Prostate gland (tissue), 2 donors: Measurements from ENCODE around the gene SYNPR. TPM values are rescaled to one million over a fixed set of nuclear protein-coding genes. Genes with fewer than 3 reads are reported as not detected.
A peak's percentile ranks its signal among the peaks of the same experiment; 100 is the strongest.

Experiments used
- DNase-seq: peaks from one replicate; pipeline ENCODE4 v3.0.0-alpha.2; 2019; ENCODE audit warnings: low spot score
- H3K27ac ChIP-seq, 2 donors: fragments of 200-600 bp; sonication (generic); 2 replicates each; pipeline ENCODE4 v1.5.1; 2017 to 2019
- H3K27me3 ChIP-seq: fragments of 200-600 bp; sonication (generic); replicated peaks from 2 replicates; pipeline ENCODE4 v1.5.1; 2019; ENCODE audit not compliant: insufficient read depth
- H3K36me3 ChIP-seq, 2 donors: fragments of 200-600 bp; sonication (generic); 1 replicate in 1 of 2; 2 replicates in 1 of 2; pipeline versions ENCODE4 v1.5.1 to v1.8.1; 2017 to 2019
- H3K4me1 ChIP-seq: fragments of 200-600 bp; sonication (generic); replicated peaks from 2 replicates; pipeline ENCODE4 v1.5.1; 2019
- H3K4me3 ChIP-seq, 2 donors: fragments of 200-600 bp; sonication (generic); 2 replicates each; pipeline ENCODE4 v1.5.1; 2017 to 2019
- H3K9me3 ChIP-seq: fragments of 200-600 bp; sonication (generic); 2 replicates; pipeline ENCODE4 v1.5.1; 2017
- POLR2A ChIP-seq: fragments of 450-650 bp; IDR thresholded peaks from one replicate; pipeline ENCODE4 v1.6.1; 2016; ENCODE audit warnings: antibody characterized with exemption, mild to moderate bottlenecking
- POLR2AphosphoS5 ChIP-seq: sonication (generic); formaldehyde crosslinking; IDR thresholded peaks from one replicate; pipeline ENCODE4 v1.6.1; 2017; ENCODE audit warnings: antibody characterized with exemption
- WGBS: methylation state at CpG from one replicate; pipeline ENCODE4 v1.1.5; 2018; 5-methylcytosine and 5-hydroxymethylcytosine counted together
- intact Hi-C: fragments of 100-400 bp; cut with DNase I; formaldehyde crosslinking; loops from one replicate; pipeline ENCODE4 v1.14.2; 2022
- total RNA-seq, 2 donors: library from RNA; depleted of rRNA; stranded (reverse); fragments of >200 nt; gene quantifications; one replicate each; pipeline ENCODE4 v1.1.0, GENCODE V29; 2016
- TF ChIP-seq, protein P1 (sequence below), 4 experiments: fragments of 200-600 bp in 2 of 4; fragments of 450-650 bp in 2 of 4; sonication (generic) in 2 of 4; IDR thresholded peaks; 1 replicate in 3 of 4; 2 replicates in 1 of 4; pipeline ENCODE4 v1.5.1; 2016 to 2019; ENCODE audit warnings: antibody characterized with exemption in 4 of 4, mild to moderate bottlenecking in 2 of 4, moderate library complexity in 2 of 4

SYNPR gene
- total RNA-seq, 2 donors from 2014 or later, result not detected

GRCh38 chr3:63565220-63565619 is 287.1 kb downstream of the SYNPR start:
- TF ChIP-seq POLR2AphosphoS5 (no peak), POLR2A (no peak)
- TF ChIP-seq, protein P1, sequence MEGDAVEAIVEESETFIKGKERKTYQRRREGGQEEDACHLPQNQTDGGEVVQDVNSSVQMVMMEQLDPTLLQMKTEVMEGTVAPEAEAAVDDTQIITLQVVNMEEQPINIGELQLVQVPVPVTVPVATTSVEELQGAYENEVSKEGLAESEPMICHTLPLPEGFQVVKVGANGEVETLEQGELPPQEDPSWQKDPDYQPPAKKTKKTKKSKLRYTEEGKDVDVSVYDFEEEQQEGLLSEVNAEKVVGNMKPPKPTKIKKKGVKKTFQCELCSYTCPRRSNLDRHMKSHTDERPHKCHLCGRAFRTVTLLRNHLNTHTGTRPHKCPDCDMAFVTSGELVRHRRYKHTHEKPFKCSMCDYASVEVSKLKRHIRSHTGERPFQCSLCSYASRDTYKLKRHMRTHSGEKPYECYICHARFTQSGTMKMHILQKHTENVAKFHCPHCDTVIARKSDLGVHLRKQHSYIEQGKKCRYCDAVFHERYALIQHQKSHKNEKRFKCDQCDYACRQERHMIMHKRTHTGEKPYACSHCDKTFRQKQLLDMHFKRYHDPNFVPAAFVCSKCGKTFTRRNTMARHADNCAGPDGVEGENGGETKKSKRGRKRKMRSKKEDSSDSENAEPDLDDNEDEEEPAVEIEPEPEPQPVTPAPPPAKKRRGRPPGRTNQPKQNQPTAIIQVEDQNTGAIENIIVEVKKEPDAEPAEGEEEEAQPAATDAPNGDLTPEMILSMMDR (IDR thresholded peaks at IDR 0.05), result no peak
- no peaks in the 10 kb centered on the region for H3K4me1 ChIP-seq
- no peak overlapping the region for H3K4me3 ChIP-seq
- no peak for DNase-seq
- H3K27me3 ChIP-seq, result no peaks in the 10 kb centered on the region
- intact Hi-C loops, result no loop called here
- H3K27ac ChIP-seq, result no peak overlapping the region
- H3K36me3 ChIP-seq, result no peaks in the 10 kb centered on the region
- no peaks in the 10 kb centered on the region for H3K9me3 ChIP-seq
- 88% methylated on average over 6 of the region's 6 CpGs for WGBS

DNA sequence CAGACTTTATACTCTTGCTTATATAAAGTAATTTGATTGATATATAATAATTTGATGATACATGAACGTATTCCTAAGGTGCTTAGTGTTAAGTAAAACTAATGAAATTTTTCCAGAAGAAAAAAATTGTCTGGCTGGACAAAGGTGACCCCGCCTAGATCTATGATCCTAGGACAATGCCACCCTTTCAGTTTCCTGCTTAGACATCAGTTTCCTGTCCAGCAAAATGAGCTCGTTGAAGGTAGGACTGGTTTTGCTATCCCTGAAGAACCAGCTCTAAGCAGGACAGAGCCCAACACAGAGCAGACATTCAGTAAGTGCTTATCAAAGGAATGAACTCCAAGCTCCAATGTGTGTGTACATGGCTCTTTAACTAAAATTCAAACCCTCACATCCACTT is 293.6 kb downstream of the SYNPR start:
- Histone ChIP-seq H3K27ac (no peak overlapping the region), H3K36me3 (no peaks in the 10 kb centered on the region), H3K27me3 (no peaks in the 10 kb centered on the region), H3K4me3 (no peak overlapping the region), H3K4me1 (no peaks in the 10 kb centered on the region), H3K9me3 (no peaks in the 10 kb centered on the region)
- DNase-seq, result no peak
- TF ChIP-seq POLR2AphosphoS5 (no peak), POLR2A (no peak)
- TF ChIP-seq, protein P1 (IDR thresholded peaks at IDR 0.05), result no peak
- intact Hi-C loops, result no loop called here
- WGBS, result 84% methylated on average over 3 of the region's 3 CpGs

DNA sequence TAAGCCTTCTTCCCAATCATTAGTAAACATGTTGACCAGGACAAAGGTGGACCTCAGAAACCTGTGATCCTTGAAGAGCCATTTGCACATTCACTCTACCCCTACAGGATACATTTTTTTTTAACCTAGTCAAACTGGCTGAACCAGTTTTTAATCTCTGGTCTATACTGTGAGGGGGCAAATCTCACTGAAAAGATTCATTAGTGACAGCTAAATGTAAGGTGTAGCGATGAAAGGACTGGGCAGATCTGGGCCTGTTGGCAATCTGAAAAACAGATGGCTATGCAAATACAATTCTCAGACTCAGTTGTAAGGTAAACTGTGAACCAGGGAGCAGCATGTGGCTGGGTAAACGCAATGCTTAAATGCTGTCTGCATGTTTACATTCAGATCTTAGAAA is 298.7 kb downstream of the SYNPR start:
- no peak overlapping the region for H3K27ac ChIP-seq
- 43% methylated on average over 2 of the region's 2 CpGs for WGBS
- no peaks in the 10 kb centered on the region for H3K9me3 ChIP-seq
- peak; percentile 4 for DNase-seq
- no peaks in the 10 kb centered on the region for H3K36me3 ChIP-seq
- H3K4me1 ChIP-seq, result no peaks in the 10 kb centered on the region
- no peaks in the 10 kb centered on the region for H3K27me3 ChIP-seq
- intact Hi-C loops, result no loop called here
- H3K4me3 ChIP-seq, result no peak overlapping the region
- TF ChIP-seq, protein P1 (IDR thresholded peaks at IDR 0.05), result no peak
- TF ChIP-seq POLR2AphosphoS5, result no peak
- no peak for TF ChIP-seq POLR2A

DNA sequence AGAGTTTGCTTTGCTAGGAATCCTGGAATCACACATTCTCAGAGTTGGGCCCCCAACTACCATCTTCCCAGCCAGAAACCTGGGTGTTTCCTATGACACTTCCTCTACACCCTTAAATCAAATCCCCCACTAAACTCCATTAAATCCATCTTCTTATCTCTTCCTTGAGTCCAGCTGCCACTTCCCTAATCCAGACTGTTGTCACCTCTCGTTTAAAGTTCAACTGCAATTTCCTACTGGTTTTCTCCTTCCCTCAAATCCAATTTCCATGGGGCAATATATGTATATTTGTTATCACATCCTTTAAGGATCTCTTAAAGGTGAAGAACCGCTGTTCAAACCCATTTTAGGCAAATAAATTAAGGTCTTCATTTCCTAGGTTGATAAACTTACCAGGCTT is 300.8 kb downstream of the SYNPR start:
- TF ChIP-seq POLR2AphosphoS5 (no peak), POLR2A (no peak)
- TF ChIP-seq, protein P1 (IDR thresholded peaks at IDR 0.05), result no peak
- Histone ChIP-seq H3K4me3 (no peak overlapping the region), H3K27ac (no peak overlapping the region), H3K9me3 (no peaks in the 10 kb centered on the region), H3K4me1 (no peaks in the 10 kb centered on the region), H3K27me3 (no peaks in the 10 kb centered on the region), H3K36me3 (no peaks in the 10 kb centered on the region)
- DNase-seq, result no peak
- 84% methylated on average over 2 of the region's 2 CpGs for WGBS
- intact Hi-C loops, result no loop called here

GRCh38 chr3:63580151-63580550 is 302.0 kb downstream of the SYNPR start:
- Histone ChIP-seq H3K4me1 (no peaks in the 10 kb centered on the region), H3K9me3 (no peaks in the 10 kb centered on the region), H3K27ac (no peak overlapping the region), H3K36me3 (no peaks in the 10 kb centered on the region), H3K27me3 (no peaks in the 10 kb centered on the region), H3K4me3 (no peak overlapping the region)
- TF ChIP-seq POLR2AphosphoS5 (no peak), POLR2A (no peak)
- TF ChIP-seq, protein P1 (IDR thresholded peaks at IDR 0.05), result no peak
- DNase-seq, result no peak
- intact Hi-C loops, result no loop called here
- WGBS, result 58% methylated on average over 2 of the region's 2 CpGs
